ENCODE data around the gene AQR.

DNA sequence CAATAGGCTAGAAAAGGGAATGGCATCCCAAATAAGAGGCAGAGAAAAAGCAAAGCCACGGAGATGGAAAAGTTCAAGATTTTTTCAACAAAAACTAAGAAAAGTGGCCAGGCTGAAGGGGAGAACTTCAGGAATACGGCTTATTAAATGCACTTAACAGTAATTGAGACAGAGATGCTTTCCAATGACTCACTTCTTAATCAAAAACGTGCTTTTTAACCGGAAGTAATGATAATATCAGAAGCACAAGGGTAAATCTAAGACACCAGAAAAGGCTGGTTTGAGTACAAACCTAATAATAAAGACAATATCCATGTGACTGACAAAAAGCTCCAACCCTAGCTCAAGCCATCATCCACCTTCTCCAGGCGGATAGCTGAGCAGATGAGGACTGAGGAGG lies 149.4 kb downstream of the AQR start:
- no peak for TF ChIP-seq GATA2 (IDR thresholded peaks at IDR 0.05; ENCODE audit: low read depth, low read length)
- no peak for TF ChIP-seq GATA3 (IDR thresholded peaks at IDR 0.05; ENCODE audit: low read depth, low read length)

Data from SH-SY5Y (cell line).